ENCODE measurements around the gene DPF1.

Gene DPF1

GRCh38 chr19:38185562-38185961, 38.5 kb downstream of the DPF1 start:
- Histone ChIP-seq H3K36me3 (replicated peaks in 1 of 2; ENCODE audit: control insufficient read depth in 2 of 2, insufficient read depth in 2 of 2, low read length in 2 of 2) (peaks cover 4 to 26% of the 10 kb centered on the region in 2 donors), H3K23ac (ENCODE audit: low read depth, low read length, poor library complexity) (no peak overlapping the region), H3K9ac (ENCODE audit: low read depth, low read length, poor library complexity) (no peak overlapping the region), H3K27ac (replicated peaks; ENCODE audit: low read length) (no peak overlapping the region), H2BK120ac (ENCODE audit: low read depth, low read length) (no peak overlapping the region), H3K9me3 (replicated peaks in 1 of 2; ENCODE audit: control insufficient read depth in 2 of 2, insufficient read depth in 1 of 2, low read depth in 1 of 2, low read length in 2 of 2) (peaks cover 3 to 6% of the 10 kb centered on the region in 2 donors), H3K14ac (ENCODE audit: low read length) (no peak overlapping the region), H3K4me3 (ENCODE audit: low read length in 2 of 2) (no peak overlapping the region), H4K91ac (ENCODE audit: low read depth, low read length, poor library complexity) (no peak overlapping the region), H2AFZ (ENCODE audit: low read length) (no peak overlapping the region), H2AK5ac (ENCODE audit: low read depth, low read length) (no peak overlapping the region), H3K4ac (ENCODE audit: low read length) (no peak overlapping the region), H3K4me2 (ENCODE audit: insufficient read depth, low read length, poor library complexity, severe bottlenecking) (no peak overlapping the region), H2BK5ac (ENCODE audit: low read length) (no peak overlapping the region), H3K79me1 (ENCODE audit: low read depth, low read length) (no peaks in the 10 kb centered on the region), H2BK15ac (ENCODE audit: low read length) (no peak overlapping the region), H4K8ac (ENCODE audit: low read depth, low read length) (no peak overlapping the region), H2BK12ac (ENCODE audit: low read length) (no peak overlapping the region), H3K18ac (ENCODE audit: low read length) (no peak overlapping the region), H3K27me3 (ENCODE audit: control insufficient read depth in 3 of 3, insufficient read depth in 3 of 3, low read depth in 1 of 3, low read length in 3 of 3) (no peaks in the 10 kb centered on the region), H3K4me1 (ENCODE audit: control insufficient read depth in 2 of 2, insufficient read depth in 1 of 2, low read depth in 1 of 2, low read length in 2 of 2) (peaks cover 0 to 25% of the 10 kb centered on the region in 2 donors)
- DNase-seq (ENCODE audit: low spot score): no peak
- WGBS, 2 donors (ENCODE audit: extremely low coverage in 2 of 2, insufficient read length in 2 of 2, insufficient replicate concordance in 1 of 2): no CpG with 5 or more reads among the region's 10 CpGs

- Histone ChIP-seq H2BK12ac (ENCODE audit: low read length) (no peak overlapping the region), H3K9me3 (replicated peaks in 1 of 2; ENCODE audit: control insufficient read depth in 2 of 2, insufficient read depth in 1 of 2, low read depth in 1 of 2, low read length in 2 of 2) (peaks cover 3 to 12% of the 10 kb centered on the region in 2 donors), H3K23ac (ENCODE audit: low read depth, low read length, poor library complexity) (no peak overlapping the region), H3K4me3 (ENCODE audit: low read length in 2 of 2) (no peak overlapping the region), H2BK15ac (ENCODE audit: low read length) (no peak overlapping the region), H3K36me3 (replicated peaks in 1 of 2; ENCODE audit: control insufficient read depth in 2 of 2, insufficient read depth in 2 of 2, low read length in 2 of 2) (peaks cover 4 to 29% of the 10 kb centered on the region in 2 donors), H3K27ac (replicated peaks; ENCODE audit: low read length) (no peak overlapping the region), H2AFZ (ENCODE audit: low read length) (no peak overlapping the region), H3K14ac (ENCODE audit: low read length) (no peak overlapping the region), H2BK120ac (ENCODE audit: low read depth, low read length) (no peak overlapping the region), H3K4me1 (ENCODE audit: control insufficient read depth in 2 of 2, insufficient read depth in 1 of 2, low read depth in 1 of 2, low read length in 2 of 2) (peaks cover 0 to 25% of the 10 kb centered on the region in 2 donors), H3K9ac (ENCODE audit: low read depth, low read length, poor library complexity) (peak overlapping the region; percentile 45), H3K18ac (ENCODE audit: low read length) (no peak overlapping the region), H2BK5ac (ENCODE audit: low read length) (no peak overlapping the region), H3K27me3 (ENCODE audit: control insufficient read depth in 3 of 3, insufficient read depth in 3 of 3, low read depth in 1 of 3, low read length in 3 of 3) (no peaks in the 10 kb centered on the region), H3K4ac (ENCODE audit: low read length) (no peak overlapping the region), H2AK5ac (ENCODE audit: low read depth, low read length) (peak overlapping the region; percentile 38), H4K8ac (ENCODE audit: low read depth, low read length) (no peak overlapping the region), H4K91ac (ENCODE audit: low read depth, low read length, poor library complexity) (no peak overlapping the region), H3K4me2 (ENCODE audit: insufficient read depth, low read length, poor library complexity, severe bottlenecking) (no peak overlapping the region), H3K79me1 (ENCODE audit: low read depth, low read length) (no peaks in the 10 kb centered on the region)
- no peak for DNase-seq (ENCODE audit: low spot score)
- WGBS, 2 donors (ENCODE audit: extremely low coverage in 2 of 2, insufficient read length in 2 of 2, insufficient replicate concordance in 1 of 2): no CpG with 5 or more reads among the region's 9 CpGs
Observed at GRCh38 chr19:38184815-38185214, 39.2 kb downstream of the DPF1 start.

GRCh38 chr19:38183251-38183897, 40.6 kb downstream of the DPF1 start:
- Histone ChIP-seq H3K14ac (ENCODE audit: low read length) (peak overlapping the region; percentile 60), H3K4ac (ENCODE audit: low read length) (no peak overlapping the region), H3K79me1 (ENCODE audit: low read depth, low read length) (no peaks in the 10 kb centered on the region), H2AFZ (ENCODE audit: low read length) (no peak overlapping the region), H2BK12ac (ENCODE audit: low read length) (no peak overlapping the region), H3K27me3 (ENCODE audit: control insufficient read depth in 3 of 3, insufficient read depth in 3 of 3, low read depth in 1 of 3, low read length in 3 of 3) (no peaks in the 10 kb centered on the region), H2AK5ac (ENCODE audit: low read depth, low read length) (no peak overlapping the region), H3K4me3 (ENCODE audit: low read length in 2 of 2) (peak overlapping the region in 1 of 2 donors; percentile 77), H2BK15ac (ENCODE audit: low read length) (peak overlapping the region; percentile 70), H4K8ac (ENCODE audit: low read depth, low read length) (no peak overlapping the region), H3K27ac (replicated peaks; ENCODE audit: low read length) (peak overlapping the region; percentile 34), H2BK5ac (ENCODE audit: low read length) (peak overlapping the region; percentile 63), H3K9ac (ENCODE audit: low read depth, low read length, poor library complexity) (peak overlapping the region; percentile 79), H3K23ac (ENCODE audit: low read depth, low read length, poor library complexity) (peak overlapping the region; percentile 38), H2BK120ac (ENCODE audit: low read depth, low read length) (no peak overlapping the region), H3K36me3 (replicated peaks in 1 of 2; ENCODE audit: control insufficient read depth in 2 of 2, insufficient read depth in 2 of 2, low read length in 2 of 2) (peaks cover 4 to 31% of the 10 kb centered on the region in 2 donors), H3K4me2 (ENCODE audit: insufficient read depth, low read length, poor library complexity, severe bottlenecking) (peak overlapping the region; percentile 78), H4K91ac (ENCODE audit: low read depth, low read length, poor library complexity) (no peak overlapping the region), H3K9me3 (replicated peaks in 1 of 2; ENCODE audit: control insufficient read depth in 2 of 2, insufficient read depth in 1 of 2, low read depth in 1 of 2, low read length in 2 of 2) (peaks cover 3 to 23% of the 10 kb centered on the region in 2 donors), H3K18ac (ENCODE audit: low read length) (peak overlapping the region; percentile 88), H3K4me1 (ENCODE audit: control insufficient read depth in 2 of 2, insufficient read depth in 1 of 2, low read depth in 1 of 2, low read length in 2 of 2) (peaks cover 0 to 25% of the 10 kb centered on the region in 2 donors)
- WGBS, 2 donors (ENCODE audit: extremely low coverage in 2 of 2, insufficient read length in 2 of 2, insufficient replicate concordance in 1 of 2): no CpG with 5 or more reads among the region's 30 CpGs
- DNase-seq (ENCODE audit: low spot score): peak; percentile 60

- H3K14ac ChIP-seq (ENCODE audit: low read length): peak overlapping the region; percentile 60
- no peak overlapping the region for H4K91ac ChIP-seq (ENCODE audit: low read depth, low read length, poor library complexity)
- H3K4me2 ChIP-seq (ENCODE audit: insufficient read depth, low read length, poor library complexity, severe bottlenecking): peak overlapping the region; percentile 78
- peaks cover 0 to 25% of the 10 kb centered on the region in 2 donors for H3K4me1 ChIP-seq (ENCODE audit: control insufficient read depth in 2 of 2, insufficient read depth in 1 of 2, low read depth in 1 of 2, low read length in 2 of 2)
- no peak overlapping the region for H3K4ac ChIP-seq (ENCODE audit: low read length)
- peak overlapping the region; percentile 38 for H3K23ac ChIP-seq (ENCODE audit: low read depth, low read length, poor library complexity)
- H3K36me3 ChIP-seq (replicated peaks in 1 of 2; ENCODE audit: control insufficient read depth in 2 of 2, insufficient read depth in 2 of 2, low read length in 2 of 2): peaks cover 4 to 31% of the 10 kb centered on the region in 2 donors
- H2BK15ac ChIP-seq (ENCODE audit: low read length): no peak overlapping the region
- H3K4me3 ChIP-seq (ENCODE audit: low read length in 2 of 2): no peak overlapping the region
- peak overlapping the region; percentile 88 for H3K18ac ChIP-seq (ENCODE audit: low read length)
- no peak overlapping the region for H2BK5ac ChIP-seq (ENCODE audit: low read length)
- WGBS, 2 donors (ENCODE audit: extremely low coverage in 2 of 2, insufficient read length in 2 of 2, insufficient replicate concordance in 1 of 2): no CpG with 5 or more reads among the region's 21 CpGs
- H3K27ac ChIP-seq (replicated peaks; ENCODE audit: low read length): no peak overlapping the region
- no peaks in the 10 kb centered on the region for H3K27me3 ChIP-seq (ENCODE audit: control insufficient read depth in 3 of 3, insufficient read depth in 3 of 3, low read depth in 1 of 3, low read length in 3 of 3)
- no peak overlapping the region for H4K8ac ChIP-seq (ENCODE audit: low read depth, low read length)
- no peak overlapping the region for H2BK120ac ChIP-seq (ENCODE audit: low read depth, low read length)
- H3K9me3 ChIP-seq (replicated peaks in 1 of 2; ENCODE audit: control insufficient read depth in 2 of 2, insufficient read depth in 1 of 2, low read depth in 1 of 2, low read length in 2 of 2): peaks cover 3 to 23% of the 10 kb centered on the region in 2 donors
- H3K9ac ChIP-seq (ENCODE audit: low read depth, low read length, poor library complexity): peak overlapping the region; percentile 64
- no peak overlapping the region for H2AK5ac ChIP-seq (ENCODE audit: low read depth, low read length)
- no peak for DNase-seq (ENCODE audit: low spot score)
- H2AFZ ChIP-seq (ENCODE audit: low read length): no peak overlapping the region
- peak overlapping the region; percentile 51 for H2BK12ac ChIP-seq (ENCODE audit: low read length)
- no peaks in the 10 kb centered on the region for H3K79me1 ChIP-seq (ENCODE audit: low read depth, low read length)
Observed at GRCh38 chr19:38182536-38183210, 41.3 kb downstream of the DPF1 start.
